Lower leg skin (tissue), 4 donors: Measurements from ENCODE around the gene TRAPPC12. TPM values are rescaled to one million over a fixed set of nuclear protein-coding genes. Genes with fewer than 3 reads are reported as not detected.

Experiments used
- DNase-seq, 2 donors: peaks; one replicate each; pipeline ENCODE4 v3.0.0-alpha.2; 2019; ENCODE audit warnings: low spot score in 2 of 2
- H3K4me3 ChIP-seq: fragments of 200-600 bp; sonication (generic); 2 replicates; pipeline ENCODE4 v1.5.1; 2017; ENCODE audit warnings: mild to moderate bottlenecking, low read depth; ENCODE audit not compliant: poor library complexity, severe bottlenecking
- POLR2A ChIP-seq, 2 donors: fragments of 450-650 bp; IDR thresholded peaks; one replicate each; pipeline ENCODE4 v1.6.1; 2016 to 2017; ENCODE audit warnings: antibody characterized with exemption in 2 of 2, mild to moderate bottlenecking in 1 of 2, moderate library complexity in 1 of 2
- WGBS, 2 donors: methylation state at CpG; one replicate each; pipeline ENCODE4 v1.1.5; 2018; 5-methylcytosine and 5-hydroxymethylcytosine counted together
- intact Hi-C: fragments of 100-400 bp; cut with DNase I; formaldehyde crosslinking; loops from one replicate; pipeline ENCODE4 v1.15.0; 2023; ENCODE audit warnings: low total_unique reads
- total RNA-seq, 4 donors: library from RNA; depleted of rRNA; stranded (reverse); fragments of >200 nt; gene quantifications; one replicate each; pipeline ENCODE4 v1.1.0, GENCODE V29; 2016
- TF ChIP-seq, protein P1 (sequence below), 3 donors: fragments of 450-650 bp; IDR thresholded peaks; one replicate each; pipeline ENCODE4 v1.5.1; 2016; ENCODE audit warnings: antibody characterized with exemption in 3 of 3, mild to moderate bottlenecking in 3 of 3, moderate library complexity in 2 of 3

TRAPPC12 gene
- total RNA-seq, 4 donors from 2014 or later = 79.4 to 139 (median 121) TPM

DNA sequence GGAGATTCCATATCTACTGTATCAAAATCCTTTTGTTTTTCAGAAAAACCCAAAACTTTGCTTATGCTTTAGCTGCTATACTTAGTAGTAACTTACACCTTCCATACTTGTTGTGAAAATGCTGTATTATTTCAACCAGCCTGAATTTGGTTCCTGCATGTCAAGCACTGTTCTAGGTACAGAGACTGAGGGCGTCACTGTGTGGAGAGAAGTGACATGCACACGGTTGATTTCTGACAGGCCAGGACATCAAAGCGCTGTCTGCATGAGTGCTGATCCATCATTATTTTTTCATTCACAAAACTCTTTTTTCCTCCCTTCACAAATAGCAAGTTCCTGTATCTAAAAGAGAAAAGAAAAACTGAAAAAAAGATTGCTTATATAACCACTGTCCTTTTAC, 31.6 kb downstream of the TRAPPC12 start:
- TF ChIP-seq, protein P1, sequence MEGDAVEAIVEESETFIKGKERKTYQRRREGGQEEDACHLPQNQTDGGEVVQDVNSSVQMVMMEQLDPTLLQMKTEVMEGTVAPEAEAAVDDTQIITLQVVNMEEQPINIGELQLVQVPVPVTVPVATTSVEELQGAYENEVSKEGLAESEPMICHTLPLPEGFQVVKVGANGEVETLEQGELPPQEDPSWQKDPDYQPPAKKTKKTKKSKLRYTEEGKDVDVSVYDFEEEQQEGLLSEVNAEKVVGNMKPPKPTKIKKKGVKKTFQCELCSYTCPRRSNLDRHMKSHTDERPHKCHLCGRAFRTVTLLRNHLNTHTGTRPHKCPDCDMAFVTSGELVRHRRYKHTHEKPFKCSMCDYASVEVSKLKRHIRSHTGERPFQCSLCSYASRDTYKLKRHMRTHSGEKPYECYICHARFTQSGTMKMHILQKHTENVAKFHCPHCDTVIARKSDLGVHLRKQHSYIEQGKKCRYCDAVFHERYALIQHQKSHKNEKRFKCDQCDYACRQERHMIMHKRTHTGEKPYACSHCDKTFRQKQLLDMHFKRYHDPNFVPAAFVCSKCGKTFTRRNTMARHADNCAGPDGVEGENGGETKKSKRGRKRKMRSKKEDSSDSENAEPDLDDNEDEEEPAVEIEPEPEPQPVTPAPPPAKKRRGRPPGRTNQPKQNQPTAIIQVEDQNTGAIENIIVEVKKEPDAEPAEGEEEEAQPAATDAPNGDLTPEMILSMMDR (IDR thresholded peaks at IDR 0.05) = no peak
- no peak for TF ChIP-seq POLR2A (IDR thresholded peaks at IDR 0.05)
- no peak for DNase-seq
- WGBS, 2 donors = 85 to 89% methylated on average over 3 of the region's 3 CpGs
- H3K4me3 ChIP-seq = no peak overlapping the region
- intact Hi-C loops = no loop called here

DNA sequence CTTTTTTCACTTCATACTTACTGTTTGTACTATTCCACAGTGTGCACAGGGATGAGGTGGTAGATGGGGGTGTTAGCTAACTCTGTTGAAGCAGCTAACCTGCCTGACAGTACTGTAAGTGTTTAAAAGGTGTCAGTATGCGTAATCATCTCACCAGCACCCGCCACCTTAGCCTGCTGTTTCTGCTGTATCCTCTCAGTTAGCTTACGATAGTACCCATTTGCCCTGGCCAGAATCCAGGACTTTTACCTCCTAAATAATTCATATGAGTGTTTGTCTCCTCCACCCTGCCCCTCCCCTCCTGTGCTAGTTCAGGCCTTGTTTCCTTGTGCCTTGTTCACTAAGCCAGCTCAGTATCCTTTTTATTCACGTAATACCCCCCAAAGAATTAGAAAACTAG, 34.2 kb downstream of the TRAPPC12 start:
- DNase-seq = no peak
- intact Hi-C loops = no loop called here
- 93 to 95% methylated on average over 4 of the region's 4 CpGs for WGBS, 2 donors
- H3K4me3 ChIP-seq = no peak overlapping the region
- no peak for TF ChIP-seq POLR2A (IDR thresholded peaks at IDR 0.05)
- TF ChIP-seq, protein P1 (IDR thresholded peaks at IDR 0.05) = no peak

DNA sequence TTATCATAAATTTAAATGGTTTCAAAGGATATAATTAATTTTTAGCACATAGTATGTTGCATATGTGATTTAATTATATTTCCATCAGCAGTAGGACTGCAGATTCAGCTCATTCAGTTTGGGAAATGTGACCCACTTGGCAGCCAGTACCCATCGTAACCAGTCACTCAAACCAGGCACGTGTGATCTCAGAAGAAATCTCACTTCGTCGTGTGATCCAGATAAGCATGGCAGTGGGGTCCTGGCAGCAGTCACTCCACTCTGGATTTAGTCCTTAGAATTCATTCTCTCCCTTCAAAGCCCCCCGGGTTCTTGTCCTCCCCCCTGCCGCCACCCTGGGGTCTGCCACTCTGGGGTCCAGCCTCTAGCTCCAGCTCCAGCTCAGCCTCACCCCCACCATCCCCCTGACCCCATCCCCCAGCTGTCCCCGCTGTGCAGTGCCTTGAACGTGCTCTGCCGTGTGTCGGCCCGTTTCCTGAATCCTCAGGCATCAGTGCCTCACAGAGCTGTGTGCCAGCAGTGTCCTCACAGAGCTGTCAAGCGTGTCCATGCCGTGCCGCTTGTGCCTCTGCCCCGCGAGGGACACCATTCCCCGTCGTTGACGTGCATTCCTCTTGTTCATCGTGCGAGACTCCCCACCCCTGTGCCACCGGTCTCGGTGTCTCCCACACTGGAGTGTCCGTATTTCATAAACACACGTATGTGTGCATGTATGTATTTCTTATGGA, 34.8 kb downstream of the TRAPPC12 start:
- WGBS, 2 donors = 91 to 94% methylated on average over 25 of the region's 25 CpGs
- no peak for DNase-seq
- TF ChIP-seq POLR2A (IDR thresholded peaks at IDR 0.05) = no peak
- TF ChIP-seq, protein P1 (IDR thresholded peaks at IDR 0.05) = no peak
- intact Hi-C loops = no loop called here
- no peak overlapping the region for H3K4me3 ChIP-seq

DNA sequence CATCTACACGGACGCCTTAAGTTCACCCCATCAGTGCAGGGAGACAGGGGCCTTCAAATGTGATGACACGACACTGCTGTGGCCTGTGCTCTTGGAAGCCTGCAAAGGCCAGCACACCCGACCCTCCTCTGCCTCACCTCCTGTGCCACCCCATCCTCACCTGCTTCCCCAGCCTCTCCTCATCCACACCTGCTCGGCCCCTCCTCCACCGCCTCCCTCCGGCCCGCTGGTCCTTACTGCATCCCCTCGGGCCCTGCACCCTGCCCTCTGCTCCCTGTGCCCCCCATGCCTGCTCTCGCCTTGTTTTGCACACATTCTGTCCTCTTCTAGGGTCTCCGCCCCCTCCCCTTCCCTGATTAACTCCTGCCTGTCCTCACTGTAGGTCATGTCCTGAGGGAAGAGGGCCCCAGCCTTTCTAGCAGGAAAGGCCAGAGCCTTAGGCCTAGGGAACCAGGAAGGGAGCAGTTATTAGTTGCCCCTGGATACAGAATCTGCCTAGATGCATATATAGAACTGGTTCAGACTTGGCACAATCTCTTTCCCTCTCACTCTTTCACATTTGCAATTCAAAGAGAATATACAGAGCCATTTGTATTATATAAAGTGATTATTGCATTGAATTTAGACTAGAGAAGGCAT, 39.4 kb downstream of the TRAPPC12 start:
- TF ChIP-seq POLR2A (IDR thresholded peaks at IDR 0.05) = no peak
- TF ChIP-seq, protein P1 (IDR thresholded peaks at IDR 0.05) = no peak
- intact Hi-C loops = no loop called here
- DNase-seq = no peak
- H3K4me3 ChIP-seq = no peak overlapping the region
- WGBS, 2 donors = 84 to 92% methylated on average over 11 of the region's 11 CpGs

DNA sequence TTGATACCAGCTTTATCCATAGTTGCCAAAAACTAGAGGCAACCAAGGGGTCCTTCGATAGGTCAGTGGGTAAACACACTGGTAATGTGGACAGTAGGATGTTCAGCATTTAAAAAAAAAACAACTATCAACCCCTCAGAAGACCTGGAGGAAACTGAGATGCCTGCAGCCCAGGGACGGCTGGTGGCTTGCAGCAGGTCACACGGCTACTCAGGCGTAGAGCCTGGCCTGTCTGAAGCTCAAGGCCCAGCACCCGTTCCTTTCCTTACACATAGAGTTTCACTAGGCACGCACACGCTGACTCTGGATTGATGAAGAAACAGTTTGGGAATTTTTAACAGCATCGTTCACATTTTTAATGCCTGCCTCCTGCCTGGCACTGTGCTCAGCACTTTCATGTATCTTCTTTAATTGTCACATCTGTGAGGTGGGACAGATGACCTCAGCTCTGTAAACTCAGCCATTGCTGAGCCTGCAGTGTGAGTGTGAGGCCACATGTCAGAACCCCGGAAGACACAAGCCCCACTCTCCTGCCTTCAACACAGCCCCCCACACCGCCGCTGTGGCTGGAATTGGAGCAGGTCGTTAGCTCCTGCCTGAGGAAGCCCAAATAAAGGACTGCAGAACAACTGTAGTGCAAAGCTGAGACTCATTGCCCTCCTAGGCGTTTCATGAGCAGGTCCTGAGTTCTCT, 40.7 kb downstream of the TRAPPC12 start:
- WGBS, 2 donors = 87 to 89% methylated on average over 13 of the region's 13 CpGs
- H3K4me3 ChIP-seq = no peak overlapping the region
- TF ChIP-seq, protein P1 (IDR thresholded peaks at IDR 0.05) = no peak
- TF ChIP-seq POLR2A (IDR thresholded peaks at IDR 0.05) = no peak
- DNase-seq = no peak
- intact Hi-C loops = no loop called here
